CD14-positive monocyte (primary cell): Measurements from ENCODE around the gene CACNA1D. TPM values are rescaled to one million over a fixed set of nuclear protein-coding genes. Genes with fewer than 3 reads are reported as not detected.

ENCODE experiments used
- DNase-seq, 3 donors: peaks; one replicate each; pipeline ENCODE4 v3.0.0-alpha.2; 2011 to 2022
- H2AFZ ChIP-seq: 2 replicates; pipeline ENCODE4 v1.6.0; 2012; ENCODE audit warnings: mild to moderate bottlenecking, low read depth, low read length, inconsistent platforms; ENCODE audit not compliant: insufficient read depth, poor library complexity, severe bottlenecking
- H3K27ac ChIP-seq, 2 donors: 1 replicate in 1 of 2; 2 replicates in 1 of 2; pipeline ENCODE4 v1.5.1; 2012 to 2013; ENCODE audit warnings: low read length in 2 of 2, control low read depth in 1 of 2, inconsistent platforms in 1 of 2, low read depth in 1 of 2, mild to moderate bottlenecking in 1 of 2
- H3K27me3 ChIP-seq, 2 donors: one replicate each; pipeline versions ENCODE4 v1.6.0 to v1.6.1; 2011 to 2013; ENCODE audit warnings: low read length in 2 of 2; ENCODE audit not compliant: control insufficient read depth in 2 of 2, insufficient read depth in 2 of 2
- H3K36me3 ChIP-seq, 2 donors: replicated peaks in 1 of 2; 1 replicate in 1 of 2; 2 replicates in 1 of 2; pipeline versions ENCODE4 v1.5.1 to v1.6.1; 2012 to 2013; ENCODE audit warnings: low read length in 2 of 2, control low read depth in 1 of 2, inconsistent platforms in 1 of 2, mild to moderate bottlenecking in 1 of 2; ENCODE audit not compliant: insufficient read depth in 2 of 2, control insufficient read depth in 1 of 2
- H3K4me1 ChIP-seq, 2 donors: 1 replicate in 1 of 2; 2 replicates in 1 of 2; pipeline versions ENCODE4 v1.5.1 to v1.6.1; 2012 to 2013; ENCODE audit warnings: low read length in 2 of 2, control low read depth in 1 of 2, inconsistent platforms in 1 of 2, mild to moderate bottlenecking in 1 of 2, moderate library complexity in 1 of 2; ENCODE audit not compliant: insufficient read depth in 2 of 2, control insufficient read depth in 1 of 2
- H3K4me2 ChIP-seq: replicated peaks from 2 replicates; pipeline ENCODE3; 2012; ENCODE audit warnings: low read length, moderate library complexity, mild to moderate bottlenecking; ENCODE audit not compliant: poor library complexity, severe bottlenecking; ENCODE audit errors: extremely low read depth
- H3K4me3 ChIP-seq, 3 experiments: fragments of 200-600 bp in 1 of 3; sonication (generic) in 1 of 3; replicated peaks in 1 of 3; 1 replicate in 2 of 3; 2 replicates in 1 of 3; pipeline ENCODE4 v1.5.1; 2011 to 2013; ENCODE audit warnings: low read length in 3 of 3, mild to moderate bottlenecking in 3 of 3, control low read depth in 2 of 3, low read depth in 2 of 3, inconsistent platforms in 1 of 3, moderate library complexity in 1 of 3
- H3K79me2 ChIP-seq: 2 replicates; pipeline ENCODE4 v1.6.0; 2012; ENCODE audit warnings: mild to moderate bottlenecking, control low read depth, inconsistent platforms, low read length, moderate library complexity; ENCODE audit not compliant: insufficient read depth
- H3K9ac ChIP-seq: 2 replicates; pipeline ENCODE4 v1.6.0; 2017; ENCODE audit warnings: low read length, mild to moderate bottlenecking; ENCODE audit not compliant: insufficient read depth, poor library complexity, severe bottlenecking
- H3K9me3 ChIP-seq, 2 donors: replicated peaks in 1 of 2; 1 replicate in 1 of 2; 2 replicates in 1 of 2; pipeline versions ENCODE4 v1.5.1 to v1.6.1; 2012 to 2013; ENCODE audit warnings: low read length in 2 of 2, control low read depth in 1 of 2; ENCODE audit not compliant: control insufficient read depth in 1 of 2, insufficient read depth in 1 of 2
- H4K20me1 ChIP-seq: 2 replicates; pipeline ENCODE4 v1.6.0; 2012; ENCODE audit warnings: mild to moderate bottlenecking, low read length, control low read depth, moderate library complexity; ENCODE audit not compliant: insufficient read depth
- H3K27ac Mint-ChIP-seq, 7 donors: one replicate each; pipeline ENCODE4 v1.8.0; 2020; ENCODE audit warnings: mild to moderate bottlenecking in 7 of 7, mixed read lengths in 7 of 7, moderate library complexity in 6 of 7, inconsistent platforms in 2 of 7
- H3K27me3 Mint-ChIP-seq, 3 donors: one replicate each; pipeline ENCODE4 v1.8.0; 2021 to 2022; ENCODE audit warnings: low read depth in 3 of 3, mild to moderate bottlenecking in 3 of 3, mixed read lengths in 3 of 3, moderate library complexity in 3 of 3, inconsistent platforms in 1 of 3
- H3K36me3 Mint-ChIP-seq, 2 donors: one replicate each; pipeline ENCODE4 v1.8.0; 2020; ENCODE audit warnings: mixed read lengths in 2 of 2, inconsistent platforms in 1 of 2, mild to moderate bottlenecking in 1 of 2
- H3K4me1 Mint-ChIP-seq: one replicate; pipeline ENCODE4 v1.8.0; 2020; ENCODE audit warnings: mild to moderate bottlenecking, mixed read lengths
- H3K4me3 Mint-ChIP-seq, 2 donors: one replicate each; pipeline ENCODE4 v1.8.0; 2020; ENCODE audit warnings: mild to moderate bottlenecking in 2 of 2, mixed read lengths in 2 of 2, moderate library complexity in 1 of 2
- H3K9me3 Mint-ChIP-seq, 7 donors: one replicate each; pipeline ENCODE4 v1.8.0; 2020 to 2022; ENCODE audit warnings: mixed read lengths in 7 of 7, mild to moderate bottlenecking in 6 of 7, moderate library complexity in 6 of 7, inconsistent platforms in 2 of 7
- WGBS: methylation state at CpG from one replicate; pipeline ENCODE4 v1.1.5; 2013; ENCODE audit warnings: missing lambda C conversion rate; ENCODE audit not compliant: insufficient coverage; 5-methylcytosine and 5-hydroxymethylcytosine counted together
- intact Hi-C, 2 donors: fragments of 100-400 bp; cut with micrococcal nuclease; formaldehyde crosslinking; loops; one replicate each; pipeline versions ENCODE4 v1.15.0 to v1.15.1; 2023
- polyA plus RNA-seq, 3 donors: library from polyadenylated mRNA; depleted of rRNA in 1 of 3; unstranded in 2 of 3; stranded (reverse) in 1 of 3; fragments of 300-500 nt in 2 of 3; fragments of >200 nt in 1 of 3; fragmentation: Illumina TruSeq in 2 of 3; gene quantifications; 1 replicate in 2 of 3; 2 replicates in 1 of 3; pipeline ENCODE4 v1.2.3, GENCODE V29; 2012 to 2021
- TF ChIP-seq, protein P1 (sequence below): fragments of 200-600 bp; IDR thresholded peaks from one replicate; pipeline ENCODE4 v1.8.0; 2022; ENCODE audit warnings: antibody characterized with exemption, mild to moderate bottlenecking

CACNA1D gene
- polyA plus RNA-seq, 3 donors, result 0.29 to 1.2 (median 0.98) TPM

DNA sequence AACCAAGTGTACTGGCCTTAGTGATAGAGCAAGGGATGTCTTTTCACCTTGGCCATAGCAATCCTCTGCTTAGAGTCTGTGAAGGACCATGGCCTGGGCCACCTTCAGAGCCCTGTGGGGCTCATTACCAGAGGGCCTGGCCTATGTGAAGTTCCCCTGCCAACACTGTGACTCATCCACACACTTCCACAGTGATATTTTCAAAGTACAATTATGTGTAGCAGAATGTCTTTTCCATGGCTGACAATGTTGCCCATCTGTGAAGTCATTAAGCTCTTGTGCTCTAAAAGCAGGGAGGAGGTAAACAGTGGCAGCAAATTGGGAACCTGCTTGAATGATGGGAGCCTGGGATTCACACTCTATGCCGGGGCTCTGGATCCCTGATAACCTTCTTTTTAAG is 12.2 kb upstream of the CACNA1D start:
- no peak overlapping the region for H2AFZ ChIP-seq
- no peaks in the 10 kb centered on the region for H3K9me3 ChIP-seq
- H3K79me2 ChIP-seq, result no peaks in the 10 kb centered on the region
- H3K9ac ChIP-seq, result no peak overlapping the region
- H3K36me3 ChIP-seq, result no peaks in the 10 kb centered on the region
- H3K27me3 Mint-ChIP-seq, result peaks cover 14 to 27% (median 23%) of the 10 kb centered on the region in 3 donors
- H3K9me3 Mint-ChIP-seq, result peaks cover 0 to 3% (median 0%) of the 10 kb centered on the region in 7 donors
- no peaks in the 10 kb centered on the region for H3K4me1 Mint-ChIP-seq
- TF ChIP-seq, protein P1, sequence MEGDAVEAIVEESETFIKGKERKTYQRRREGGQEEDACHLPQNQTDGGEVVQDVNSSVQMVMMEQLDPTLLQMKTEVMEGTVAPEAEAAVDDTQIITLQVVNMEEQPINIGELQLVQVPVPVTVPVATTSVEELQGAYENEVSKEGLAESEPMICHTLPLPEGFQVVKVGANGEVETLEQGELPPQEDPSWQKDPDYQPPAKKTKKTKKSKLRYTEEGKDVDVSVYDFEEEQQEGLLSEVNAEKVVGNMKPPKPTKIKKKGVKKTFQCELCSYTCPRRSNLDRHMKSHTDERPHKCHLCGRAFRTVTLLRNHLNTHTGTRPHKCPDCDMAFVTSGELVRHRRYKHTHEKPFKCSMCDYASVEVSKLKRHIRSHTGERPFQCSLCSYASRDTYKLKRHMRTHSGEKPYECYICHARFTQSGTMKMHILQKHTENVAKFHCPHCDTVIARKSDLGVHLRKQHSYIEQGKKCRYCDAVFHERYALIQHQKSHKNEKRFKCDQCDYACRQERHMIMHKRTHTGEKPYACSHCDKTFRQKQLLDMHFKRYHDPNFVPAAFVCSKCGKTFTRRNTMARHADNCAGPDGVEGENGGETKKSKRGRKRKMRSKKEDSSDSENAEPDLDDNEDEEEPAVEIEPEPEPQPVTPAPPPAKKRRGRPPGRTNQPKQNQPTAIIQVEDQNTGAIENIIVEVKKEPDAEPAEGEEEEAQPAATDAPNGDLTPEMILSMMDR, result no peak
- no peak overlapping the region for H3K4me3 Mint-ChIP-seq
- H4K20me1 ChIP-seq, result no peaks in the 10 kb centered on the region
- peaks cover 5% of the 10 kb centered on the region in 2 donors for H3K27me3 ChIP-seq
- no peak overlapping the region for H3K4me3 ChIP-seq
- no peaks in the 10 kb centered on the region for H3K36me3 Mint-ChIP-seq
- no peak overlapping the region for H3K4me2 ChIP-seq
- H3K27ac ChIP-seq, result no peak overlapping the region
- intact Hi-C loops, result no loop called here
- H3K27ac Mint-ChIP-seq, result no peak overlapping the region
- no CpG with 5 or more reads among the region's 1 CpG for WGBS
- no peaks in the 10 kb centered on the region for H3K4me1 ChIP-seq
- no peak for DNase-seq

DNA sequence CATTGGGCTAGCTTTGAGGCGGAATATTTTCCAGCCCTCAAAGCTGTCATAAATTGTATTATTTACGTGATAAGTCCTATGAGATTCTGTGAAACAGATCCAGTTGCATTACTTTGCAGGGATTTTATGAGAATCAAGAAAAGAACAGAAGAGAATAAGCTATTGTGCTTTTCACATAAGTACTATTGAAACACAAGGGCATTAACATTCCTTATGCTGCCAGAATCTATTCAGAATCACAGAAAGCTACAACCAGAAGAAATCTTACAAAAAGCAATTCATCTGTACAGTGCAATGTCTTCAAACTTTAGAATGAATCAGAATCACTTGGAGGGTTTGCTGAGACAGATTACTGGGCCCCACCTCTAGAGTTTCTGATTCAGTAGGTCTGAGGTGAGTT is 10.6 kb upstream of the CACNA1D start:
- Histone ChIP-seq H3K27ac (no peak overlapping the region), H3K4me1 (no peaks in the 10 kb centered on the region), H3K4me2 (no peak overlapping the region), H4K20me1 (no peaks in the 10 kb centered on the region), H3K36me3 (no peaks in the 10 kb centered on the region), H3K27me3 (peaks cover 5 to 7% of the 10 kb centered on the region in 2 donors), H3K79me2 (no peaks in the 10 kb centered on the region), H3K9me3 (no peaks in the 10 kb centered on the region), H3K9ac (no peak overlapping the region), H3K4me3 (no peak overlapping the region), H2AFZ (no peak overlapping the region)
- no CpG with 5 or more reads among the region's 2 CpGs for WGBS
- intact Hi-C loops, result no loop called here
- Mint-ChIP-seq H3K27me3 (peaks cover 12 to 25% (median 14%) of the 10 kb centered on the region in 3 donors), H3K36me3 (no peaks in the 10 kb centered on the region), H3K4me3 (no peak overlapping the region), H3K27ac (no peak overlapping the region), H3K9me3 (peaks cover 0 to 3% (median 0%) of the 10 kb centered on the region in 7 donors), H3K4me1 (no peaks in the 10 kb centered on the region)
- TF ChIP-seq, protein P1, result no peak
- no peak for DNase-seq
